ENCODE results near the gene ST6GALNAC5.

- no peak for TF ChIP-seq ZBTB33 (CRISPR knock-in tag; IDR thresholded peaks at IDR 0.05)
- TF ChIP-seq REST (IDR thresholded peaks at IDR 0.05; ENCODE audit: borderline replicate concordance in 1 of 2, low read depth in 1 of 2, low read length in 2 of 2), result no peak
- TF ChIP-seq HMGA1 (CRISPR knock-in tag; conservative IDR thresholded peaks at IDR 0.05), result no peak
These were observed 154.5 kb downstream of the ST6GALNAC5 start for GRCh38 chr1:77021732-77022131.

Data from HepG2 (cell line).